ENCODE results near the gene RGS13. TPM values are rescaled to one million over a fixed set of nuclear protein-coding genes. Genes with fewer than 3 reads are reported as not detected.

RGS13 gene
- total and polyA plus RNA-seq, 2 donors (not counting 1 experiment from before 2014, with no cell fraction given) = 0.22 to 0.59 TPM

DNA sequence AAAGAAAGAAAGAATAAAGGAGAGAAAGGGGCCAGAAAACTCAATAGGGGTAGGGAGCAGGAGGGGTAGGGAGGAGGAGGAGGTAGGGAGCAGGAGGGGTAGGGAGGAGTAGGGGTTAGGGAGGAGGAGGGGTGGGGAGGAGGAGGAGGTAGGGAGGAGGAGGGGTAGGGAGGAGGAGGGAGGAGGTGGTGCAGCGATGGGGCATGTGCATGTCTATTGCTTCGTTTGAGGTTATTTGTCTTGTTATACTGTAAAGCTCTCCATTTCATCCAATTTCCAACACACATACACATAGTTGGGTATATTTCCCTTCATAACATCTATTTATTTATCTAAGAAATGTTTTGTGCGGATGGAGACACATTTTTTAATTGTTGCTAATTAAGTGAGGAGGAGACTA, 40.6 kb upstream of the RGS13 start:
- no peaks in the 10 kb centered on the region for H4K20me1 ChIP-seq (ENCODE audit: control insufficient read depth, insufficient read depth, low read length, poor library complexity, severe bottlenecking)
- DNase-seq (no peak), ATAC-seq (ENCODE audit: low read depth) (no peak)
- H3K4me3 ChIP-seq (ENCODE audit: control extremely low read depth in 1 of 5, extremely low read depth in 1 of 5, insufficient read depth in 1 of 5, low read depth in 2 of 5, low read length in 4 of 5) = no peak overlapping the region
- no peaks in the 10 kb centered on the region for H3K4me1 ChIP-seq (ENCODE audit: control insufficient read depth in 2 of 2, insufficient read depth in 2 of 2, low read length in 2 of 2)
- ChIA-PET POLR2A (no interaction called here), CTCF (interaction anchor here (1.2 kb wide), 1 partner anchor 89 kb away, joined by 4 read pairs; no protein-coding TSS in a partner anchor)
- no peaks in the 10 kb centered on the region for H3K79me2 ChIP-seq (ENCODE audit: control insufficient read depth, insufficient read depth, low read length)
- no peaks in the 10 kb centered on the region for H3K4me1 Mint-ChIP-seq
- no peaks in the 10 kb centered on the region for H3K9me3 ChIP-seq (ENCODE audit: control extremely low read depth in 1 of 3, control insufficient read depth in 2 of 3, insufficient read depth in 1 of 3, low read length in 2 of 3)
- no peak overlapping the region for H3K4me3 Mint-ChIP-seq
- no peak for TF ChIP-seq EZH2 (IDR thresholded peaks at IDR 0.05; ENCODE audit: borderline replicate concordance, insufficient read depth, low read depth, low read length, poor library complexity, severe bottlenecking)
- TF ChIP-seq CTCF (IDR thresholded peaks at IDR 0.05) = no peak
- peaks cover 0 to 7% (median 3%) of the 10 kb centered on the region in 4 experiments for H3K27me3 ChIP-seq (replicated peaks in 1 of 4; ENCODE audit: control extremely low read depth in 1 of 4, control insufficient read depth in 3 of 4, insufficient read depth in 4 of 4, low read length in 3 of 4)
- H3K27me3 Mint-ChIP-seq = peaks cover 29% of the 10 kb centered on the region
- no peak overlapping the region for H3K9ac ChIP-seq (ENCODE audit: low read length)
- no peak overlapping the region for H3K27ac ChIP-seq (ENCODE audit: low read length in 2 of 2)
- H3K9me3 Mint-ChIP-seq (ENCODE audit: insufficient read depth) = no peaks in the 10 kb centered on the region
- no CpG with 5 or more reads among the region's 3 CpGs for WGBS (ENCODE audit: insufficient coverage)
- no peak overlapping the region for H2AFZ ChIP-seq (ENCODE audit: insufficient read depth, low read depth, low read length, poor library complexity, severe bottlenecking)
- no peak overlapping the region for H3K27ac Mint-ChIP-seq
- no peak overlapping the region for H3K4me2 ChIP-seq (replicated peaks; ENCODE audit: low read depth, low read length, poor library complexity, severe bottlenecking)
- H3K36me3 ChIP-seq (replicated peaks in 1 of 2; ENCODE audit: control extremely low read depth in 1 of 2, control insufficient read depth in 1 of 2, extremely low read depth in 1 of 2, insufficient read depth in 2 of 2, low read length in 1 of 2) = no peaks in the 10 kb centered on the region
- intact Hi-C loops (cut with micrococcal nuclease) = no loop called here

DNA sequence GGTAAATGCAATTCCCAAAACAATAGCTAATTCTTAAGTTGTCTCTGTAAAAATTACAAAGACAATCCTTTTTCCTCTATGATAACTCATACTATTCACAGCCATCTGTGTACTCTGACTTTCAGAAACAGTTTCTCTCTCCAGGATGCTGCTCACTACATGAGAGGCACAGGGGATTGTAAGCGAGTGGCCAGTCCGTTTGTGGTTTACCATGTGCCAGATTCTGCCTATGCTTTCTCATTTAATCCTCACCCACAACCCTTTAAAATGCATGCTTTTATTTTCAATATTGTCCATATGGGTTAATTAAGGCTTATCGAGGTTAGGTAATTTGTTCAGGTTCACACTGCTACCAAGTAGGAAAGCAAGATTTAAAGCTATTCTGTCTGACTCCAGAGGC, 37.4 kb upstream of the RGS13 start:
- no peak overlapping the region for H3K4me3 ChIP-seq (ENCODE audit: control extremely low read depth in 1 of 5, extremely low read depth in 1 of 5, insufficient read depth in 1 of 5, low read depth in 2 of 5, low read length in 4 of 5)
- H2AFZ ChIP-seq (ENCODE audit: insufficient read depth, low read depth, low read length, poor library complexity, severe bottlenecking) = no peak overlapping the region
- intact Hi-C loops (cut with micrococcal nuclease) = no loop called here
- no peak for TF ChIP-seq EZH2 (IDR thresholded peaks at IDR 0.05; ENCODE audit: borderline replicate concordance, insufficient read depth, low read depth, low read length, poor library complexity, severe bottlenecking)
- TF ChIP-seq CTCF (IDR thresholded peaks at IDR 0.05) = no peak
- H3K79me2 ChIP-seq (ENCODE audit: control insufficient read depth, insufficient read depth, low read length) = no peaks in the 10 kb centered on the region
- Mint-ChIP-seq H3K4me1 (peaks cover 15% of the 10 kb centered on the region), H3K27ac (no peak overlapping the region), H3K9me3 (ENCODE audit: insufficient read depth) (no peaks in the 10 kb centered on the region), H3K27me3 (peaks cover 18% of the 10 kb centered on the region), H3K4me3 (no peak overlapping the region)
- DNase-seq (no peak), ATAC-seq (ENCODE audit: low read depth) (no peak)
- no peaks in the 10 kb centered on the region for H3K4me1 ChIP-seq (ENCODE audit: control insufficient read depth in 2 of 2, insufficient read depth in 2 of 2, low read length in 2 of 2)
- no peaks in the 10 kb centered on the region for H4K20me1 ChIP-seq (ENCODE audit: control insufficient read depth, insufficient read depth, low read length, poor library complexity, severe bottlenecking)
- ChIA-PET CTCF (interaction anchor here (0.9 to 1.5 kb wide), 3 partner anchors 118 to 124 kb away, joined by 3 to 9 read pairs (median 4); no protein-coding TSS in a partner anchor), POLR2A (no interaction called here)
- no peak overlapping the region for H3K9ac ChIP-seq (ENCODE audit: low read length)
- no peaks in the 10 kb centered on the region for H3K9me3 ChIP-seq (ENCODE audit: control extremely low read depth in 1 of 3, control insufficient read depth in 2 of 3, insufficient read depth in 1 of 3, low read length in 2 of 3)
- H3K36me3 ChIP-seq (replicated peaks in 1 of 2; ENCODE audit: control extremely low read depth in 1 of 2, control insufficient read depth in 1 of 2, extremely low read depth in 1 of 2, insufficient read depth in 2 of 2, low read length in 1 of 2) = no peaks in the 10 kb centered on the region
- no CpG with 5 or more reads among the region's 3 CpGs for WGBS (ENCODE audit: insufficient coverage)
- H3K27me3 ChIP-seq (replicated peaks in 1 of 4; ENCODE audit: control extremely low read depth in 1 of 4, control insufficient read depth in 3 of 4, insufficient read depth in 4 of 4, low read length in 3 of 4) = peaks cover 0 to 4% (median 3%) of the 10 kb centered on the region in 4 experiments
- no peak overlapping the region for H3K27ac ChIP-seq (ENCODE audit: low read length in 2 of 2)
- no peak overlapping the region for H3K4me2 ChIP-seq (replicated peaks; ENCODE audit: low read depth, low read length, poor library complexity, severe bottlenecking)

All from B cell (primary cell).